Midbrain (tissue), 1 donor: ENCODE results near the gene SF3B1.
"Not testable (repeated sequence)": the region's sequence is repeated elsewhere in the genome, so short reads cannot be mapped to it uniquely, and the experiment has no call there.

ENCODE experiments used
- DNase-seq: peaks from one replicate; lab custom pipeline; 2025; lab: John Stamatoyannopoulos, UW

SF3B1 gene

DNA sequence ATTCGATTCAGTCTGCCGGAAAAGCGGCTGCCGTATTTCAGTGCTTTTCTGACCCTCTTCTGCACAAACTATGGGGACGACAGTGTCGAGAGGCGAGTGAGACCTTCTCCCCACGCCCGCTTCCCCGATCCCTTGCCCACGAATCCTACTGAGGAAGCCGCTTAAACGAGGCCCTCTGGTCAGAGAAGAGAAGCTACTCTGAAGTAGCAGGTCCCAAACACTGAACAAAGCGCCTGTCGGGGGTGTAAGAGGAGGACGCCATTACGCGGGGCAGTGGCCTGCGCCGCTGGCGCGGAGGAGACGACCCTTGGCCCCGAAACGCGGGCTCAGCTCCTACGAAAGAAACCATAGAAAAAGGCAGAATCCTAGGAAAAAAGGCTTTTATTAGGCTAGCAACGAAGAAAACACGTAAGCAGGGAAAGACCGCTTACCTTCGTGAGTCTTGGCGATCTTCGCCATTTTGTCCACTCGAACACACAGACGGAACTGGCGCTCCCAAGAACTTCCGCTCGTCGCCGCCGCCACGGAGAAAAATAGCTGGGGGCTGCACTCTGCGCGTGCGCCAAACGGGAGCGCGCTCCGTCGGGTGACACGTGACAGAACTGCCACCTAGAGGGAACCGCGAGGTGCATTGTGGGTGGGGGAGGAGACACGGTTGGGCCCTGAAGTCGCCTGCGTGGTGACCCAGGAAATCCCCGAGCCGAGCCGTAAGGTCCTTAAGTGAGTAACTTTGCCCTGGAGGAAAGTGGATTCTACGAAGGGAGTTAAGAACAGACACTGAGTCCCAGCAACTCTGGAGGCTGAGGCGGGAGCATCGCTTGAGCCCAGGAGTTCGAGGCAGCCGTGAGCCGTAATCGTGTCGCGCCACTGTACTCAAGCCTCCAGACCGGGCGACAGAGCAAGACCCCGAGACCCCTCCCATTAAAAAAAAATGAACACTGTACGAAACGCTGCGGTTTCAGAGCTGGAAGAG is at the start of gene SF3B1:
SF3B1 (minus strand) TSS at position 488 of the 973 bp plus-strand sequence; CDS start at position 459, 29 bp downstream.
- DNase-seq: peak; percentile 98

DNA sequence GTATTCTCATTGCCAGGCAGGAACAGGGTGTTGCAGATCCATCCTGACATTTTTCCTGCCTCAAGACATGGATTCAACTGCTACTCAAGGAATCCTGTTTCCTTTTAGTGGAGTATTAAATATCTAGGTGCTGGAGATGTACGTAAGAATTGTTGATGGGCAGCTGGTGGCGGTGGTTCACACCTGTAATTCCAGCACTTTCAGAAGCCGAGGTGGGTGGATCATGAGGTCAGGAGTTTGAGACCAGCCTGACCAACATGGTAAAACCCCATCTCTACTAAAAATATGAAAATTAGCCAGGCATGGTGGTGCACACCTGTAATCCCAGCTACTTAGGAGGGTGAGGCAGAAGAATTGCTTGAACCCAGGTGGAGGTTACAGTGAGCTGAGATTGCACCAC is 49.4 kb upstream of the SF3B1 start:
- DNase-seq: not testable (repeated sequence)

DNA sequence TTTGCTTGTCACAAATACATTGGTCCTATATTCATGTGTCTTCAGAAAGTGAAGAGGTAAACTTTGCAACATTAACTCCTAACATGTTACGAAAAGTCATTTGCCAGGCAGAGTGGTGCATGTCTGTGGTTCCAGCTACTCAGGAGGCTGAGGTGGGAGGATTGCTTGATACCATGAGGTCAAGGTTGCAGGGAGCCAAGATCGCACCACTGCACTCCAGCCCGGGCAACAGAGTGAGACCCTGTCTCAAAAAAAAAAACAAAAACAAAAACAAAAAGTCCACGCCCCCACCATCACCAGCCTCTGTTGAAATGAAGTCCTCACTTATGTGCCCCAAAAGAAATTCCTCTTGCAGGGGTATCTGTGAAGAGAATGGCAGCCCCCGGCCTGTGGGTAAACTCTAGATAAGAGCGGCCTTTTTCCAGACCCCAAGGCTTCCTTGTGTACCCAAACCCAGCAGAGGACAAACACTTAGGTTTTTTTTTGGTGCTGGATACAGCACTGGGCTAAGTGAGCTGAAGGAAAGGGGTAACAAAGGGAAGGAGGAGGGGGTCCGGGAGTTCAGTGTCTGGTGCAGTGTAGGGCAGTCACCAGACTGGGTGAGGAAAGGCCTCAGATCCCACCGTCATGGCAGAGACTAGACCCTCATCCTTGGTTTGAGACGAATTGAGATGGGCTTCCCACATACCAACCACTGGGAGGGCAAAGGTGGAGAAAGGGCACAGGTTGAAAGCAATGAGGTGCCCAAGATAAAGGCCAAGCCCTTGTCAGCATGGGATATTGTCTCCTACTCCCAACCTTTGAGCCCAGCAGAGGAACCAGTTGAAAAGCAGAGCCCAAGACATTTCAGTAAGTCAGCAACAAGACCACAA is 45.6 kb upstream of the SF3B1 start:
- DNase-seq: no peak

- DNase-seq: no peak
Measured at GRCh38 chr2:197477797-197478196, 43.0 kb upstream of the SF3B1 start.

- no peak for DNase-seq
Measured at GRCh38 chr2:197472166-197472565, 37.3 kb upstream of the SF3B1 start.

DNA sequence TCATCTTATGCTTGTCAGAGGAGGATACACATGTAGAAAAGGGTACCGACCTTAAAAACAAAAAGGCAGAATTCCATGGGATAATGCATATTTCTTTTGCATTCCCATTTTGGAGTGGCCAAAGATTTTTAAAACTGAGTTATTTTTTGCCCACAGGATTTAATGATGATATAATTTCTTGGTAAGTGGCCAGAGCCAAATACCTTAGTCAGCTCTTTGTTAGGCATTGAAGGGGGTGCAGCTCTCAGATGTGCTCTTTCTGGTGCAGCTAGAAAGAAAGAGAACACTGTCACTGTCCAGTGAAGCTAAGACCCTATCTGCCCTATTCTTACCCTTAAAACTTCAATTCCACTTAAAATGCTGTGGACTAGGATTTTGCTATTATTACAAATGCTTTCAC is 29.3 kb upstream of the SF3B1 start:
- no peak for DNase-seq

DNA sequence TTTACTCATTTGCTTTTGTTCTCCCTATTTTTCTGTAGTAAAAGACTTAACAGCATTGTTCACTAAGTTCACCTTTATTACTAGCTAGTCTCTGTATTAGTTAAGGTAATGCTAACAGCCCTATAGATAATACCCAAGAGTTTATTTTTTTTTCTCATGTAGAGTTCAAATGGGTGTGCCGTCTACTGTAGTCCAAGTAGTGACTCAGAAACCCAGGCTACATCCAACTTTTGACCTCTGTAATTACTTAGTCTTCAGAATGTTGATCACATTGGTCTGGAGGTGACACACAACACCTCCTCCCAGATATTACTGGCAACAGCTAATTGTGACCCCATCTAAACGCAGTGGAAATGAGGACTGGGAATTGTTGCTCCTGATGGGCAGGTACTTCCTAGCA is 26.2 kb upstream of the SF3B1 start:
- no peak for DNase-seq

GRCh38 chr2:197460649-197461048 is 25.8 kb upstream of the SF3B1 start:
- no peak for DNase-seq

- no peak for DNase-seq
Measured at GRCh38 chr2:197455428-197455827, 20.6 kb upstream of the SF3B1 start.

- DNase-seq: no peak
Measured at GRCh38 chr2:197454923-197455322, 20.1 kb upstream of the SF3B1 start.

DNA sequence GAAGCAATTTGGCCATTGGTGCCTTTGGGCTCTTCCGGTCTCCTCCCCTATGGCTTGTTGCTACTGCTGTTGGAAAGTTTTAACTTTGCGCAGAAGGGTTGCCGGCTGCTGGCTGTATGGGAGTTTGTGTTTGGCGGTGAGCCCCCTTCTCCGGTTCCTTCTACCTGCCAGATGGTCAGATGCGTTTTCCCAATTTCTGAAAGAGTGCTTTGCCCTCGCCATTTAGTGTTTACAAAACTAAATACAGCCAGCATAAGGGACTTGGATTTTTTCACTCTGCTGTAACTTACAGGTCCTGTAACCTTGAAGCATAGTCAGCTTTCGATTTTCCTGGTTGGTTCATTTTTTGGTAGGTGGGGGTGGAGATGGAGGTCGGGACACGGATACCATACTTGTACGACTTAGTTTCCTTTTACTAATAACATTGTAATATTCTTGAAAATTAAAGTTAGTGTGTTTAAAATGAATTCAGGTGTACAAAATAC is 19.1 kb upstream of the SF3B1 start:
- no peak for DNase-seq

DNA sequence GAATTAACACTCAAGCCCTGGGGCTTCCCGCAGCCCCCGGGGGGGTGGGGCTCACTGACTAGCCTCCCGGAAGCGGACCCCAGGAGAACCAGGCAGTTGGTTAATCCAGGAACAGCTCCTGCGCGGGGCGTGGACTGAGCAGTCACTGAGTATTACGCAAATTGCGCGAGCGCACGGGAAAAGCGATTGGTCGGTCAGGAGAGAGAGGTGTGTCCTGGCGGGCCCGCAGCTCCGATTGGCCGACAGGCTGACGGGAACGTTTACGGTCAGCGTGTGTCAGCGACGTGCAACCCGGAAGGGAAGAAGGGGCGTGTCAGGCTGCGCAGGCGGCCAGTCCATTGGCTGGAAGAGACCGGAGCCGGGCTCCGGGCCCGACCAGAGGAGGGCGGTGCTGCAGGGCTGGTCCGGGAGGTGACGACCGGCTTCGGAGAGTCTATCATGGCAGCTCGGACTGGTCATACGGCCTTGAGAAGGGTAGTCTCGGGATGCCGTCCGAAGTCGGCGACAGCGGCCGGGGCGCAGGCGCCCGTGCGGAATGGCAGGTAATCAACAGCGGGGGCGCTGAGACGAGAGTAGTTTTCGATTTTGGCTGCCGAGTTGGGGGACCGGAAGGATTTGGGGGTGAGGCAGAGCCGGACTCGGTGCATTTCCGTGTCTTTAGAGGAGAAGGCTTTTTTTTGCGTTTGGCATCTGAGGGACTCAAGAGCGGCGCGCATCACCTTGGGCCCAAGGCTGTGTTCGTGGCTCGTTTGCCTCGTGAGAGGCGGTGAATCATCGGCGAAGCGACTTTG is 18.5 kb upstream of the SF3B1 start, which contains the start of gene COQ10B:
COQ10B (plus strand) TSS at position 430 of the 791 bp plus-strand sequence; CDS start at position 439, 9 bp downstream.
- peak; percentile 100 for DNase-seq

- no peak for DNase-seq
Measured at GRCh38 chr2:197452754-197453122, 17.9 kb upstream of the SF3B1 start.

- not testable (repeated sequence) for DNase-seq
Measured at GRCh38 chr2:197450935-197451358, 16.1 kb upstream of the SF3B1 start.

- no peak for DNase-seq
Measured at GRCh38 chr2:197450465-197450864, 15.6 kb upstream of the SF3B1 start.

- DNase-seq: no peak
Measured at GRCh38 chr2:197446844-197447243, 12.0 kb upstream of the SF3B1 start.

- DNase-seq: no peak
Measured at GRCh38 chr2:197445746-197446145, 10.9 kb upstream of the SF3B1 start.

- no peak for DNase-seq
Measured at GRCh38 chr2:197442857-197443256, 8.0 kb upstream of the SF3B1 start.

GRCh38 chr2:197437380-197437779 is 2.6 kb upstream of the SF3B1 start:
- DNase-seq: no peak

- DNase-seq: no peak
Measured at GRCh38 chr2:197435598-197436420, 981 bp upstream of the SF3B1 start.
